ENCODE results near the gene CIROP.

DNA sequence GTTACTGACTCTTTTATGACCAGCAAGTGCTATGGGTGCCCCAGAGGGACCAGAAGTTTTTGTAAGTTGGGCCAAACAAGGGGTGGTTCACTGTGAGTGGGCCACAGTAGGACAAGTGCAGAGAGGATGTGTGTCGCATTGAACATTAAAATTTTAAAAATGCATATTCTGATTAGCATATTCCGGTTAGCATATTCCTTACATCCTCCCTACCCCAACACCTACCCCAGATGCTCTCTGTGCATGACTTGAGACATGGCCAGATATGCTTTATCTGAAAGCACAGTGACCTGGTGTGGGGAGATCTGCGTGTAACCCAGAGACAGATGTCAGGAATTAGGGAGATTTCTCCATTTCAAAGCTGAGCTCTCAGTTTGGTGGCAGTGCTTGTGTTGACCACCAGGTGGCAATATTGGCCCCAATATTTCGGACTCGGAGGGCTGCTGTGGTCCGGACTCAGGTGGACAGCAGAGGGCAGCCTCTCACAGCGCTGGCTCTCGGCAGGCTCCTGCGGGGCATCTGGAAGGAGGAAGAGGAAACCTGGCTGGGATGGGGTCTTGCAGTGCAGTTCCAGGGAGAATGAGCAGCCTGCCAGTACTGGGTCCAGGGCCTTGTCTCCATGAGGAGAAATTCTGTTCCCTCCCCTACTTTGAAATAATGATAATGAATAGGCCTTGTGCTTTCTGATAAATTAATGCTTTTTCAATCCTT, 15.9 kb upstream of the CIROP start:
- TF ChIP-seq POLR2A (IDR thresholded peaks at IDR 0.05; ENCODE audit: low read depth, low read length) = no peak
- TF ChIP-seq POLR2AphosphoS5 (IDR thresholded peaks at IDR 0.05; ENCODE audit: low read depth, low read length) = no peak
- TF ChIP-seq PAX5 (IDR thresholded peaks at IDR 0.05; ENCODE audit: insufficient read depth, low read length, severe bottlenecking) = no peak
- TF ChIP-seq TAF1 (IDR thresholded peaks at IDR 0.05; ENCODE audit: low read depth, low read length) = no peak
- TF ChIP-seq SPI1 (IDR thresholded peaks at IDR 0.05; ENCODE audit: low read depth, low read length) = 0 out of 2 replicates have a peak, but pooled peaks have one; percentile 24
- TF ChIP-seq POU2F2 (IDR thresholded peaks at IDR 0.05; ENCODE audit: low read depth, low read length) = peak; percentile 79; the same call in 1 of the 2 replicates
